Iris pigment epithelial cell (primary cell): Measurements from ENCODE around the gene ZFAND3.

Experiments used
- DNase-seq: peaks from one replicate; pipeline ENCODE4 v3.0.0-alpha.2; 2011; ENCODE audit warnings: low read depth

ZFAND3 gene, protein sequence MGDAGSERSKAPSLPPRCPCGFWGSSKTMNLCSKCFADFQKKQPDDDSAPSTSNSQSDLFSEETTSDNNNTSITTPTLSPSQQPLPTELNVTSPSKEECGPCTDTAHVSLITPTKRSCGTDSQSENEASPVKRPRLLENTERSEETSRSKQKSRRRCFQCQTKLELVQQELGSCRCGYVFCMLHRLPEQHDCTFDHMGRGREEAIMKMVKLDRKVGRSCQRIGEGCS

DNA sequence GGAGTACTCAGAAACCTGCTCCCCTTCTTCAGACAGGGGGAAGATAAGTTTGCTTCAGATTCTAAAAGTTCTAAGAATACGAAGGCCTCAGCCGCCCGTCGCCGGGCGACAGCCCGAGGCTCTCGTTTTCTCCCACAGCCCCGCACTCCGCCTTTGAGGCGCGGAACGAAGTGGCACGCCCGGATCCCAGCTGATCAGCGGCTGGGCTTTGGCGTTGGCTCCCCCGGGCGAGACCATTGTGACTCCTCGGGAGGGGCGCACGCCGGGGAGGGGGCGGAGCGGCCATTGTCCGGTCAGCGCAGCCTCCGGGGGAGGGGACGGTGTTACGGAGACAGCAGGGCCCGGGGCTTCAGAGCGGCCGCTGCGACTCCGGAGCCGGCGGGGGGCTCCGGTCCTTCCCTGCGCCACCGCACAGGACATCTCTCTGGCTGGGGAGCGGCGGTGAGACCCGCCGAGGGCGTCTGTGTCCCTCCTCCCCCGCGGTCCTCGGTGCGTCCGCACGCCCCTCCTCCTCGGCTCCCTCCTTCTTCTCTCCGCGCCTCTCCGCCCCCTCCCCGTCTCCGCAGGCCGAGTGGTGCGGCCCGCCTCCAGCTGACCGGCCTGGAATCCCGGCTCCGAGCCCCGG, at the start of gene ZFAND3:
Gene ZFAND3 (plus strand): TSS at position 551 of the 625 bp plus-strand sequence. CDS start 219 bp downstream, outside the sequence.
- peak; percentile 97 for DNase-seq

- no peak for DNase-seq
Observed at GRCh38 chr6:37774028-37774680, 45.4 kb upstream of the ZFAND3 start.

DNA sequence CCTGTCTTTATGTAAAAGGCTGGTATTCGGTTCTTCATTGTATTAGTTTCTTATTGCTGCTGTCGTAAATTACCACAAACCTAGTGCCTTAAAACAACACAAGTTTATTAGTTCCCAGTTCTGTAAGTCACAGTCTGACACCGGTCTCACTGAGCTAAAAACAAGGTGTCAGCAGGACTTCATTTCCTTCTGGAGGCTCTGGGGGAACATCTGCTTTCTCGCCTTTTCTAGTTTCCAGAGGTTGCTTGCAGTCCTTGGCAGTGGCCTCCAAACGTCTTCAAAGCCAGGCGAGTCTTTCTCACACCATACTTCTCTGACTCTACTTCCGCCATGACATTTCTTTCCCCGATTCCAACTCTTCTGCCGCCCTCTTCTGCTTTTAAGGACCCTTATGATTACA, 43.0 kb upstream of the ZFAND3 start:
- DNase-seq, result no peak

DNA sequence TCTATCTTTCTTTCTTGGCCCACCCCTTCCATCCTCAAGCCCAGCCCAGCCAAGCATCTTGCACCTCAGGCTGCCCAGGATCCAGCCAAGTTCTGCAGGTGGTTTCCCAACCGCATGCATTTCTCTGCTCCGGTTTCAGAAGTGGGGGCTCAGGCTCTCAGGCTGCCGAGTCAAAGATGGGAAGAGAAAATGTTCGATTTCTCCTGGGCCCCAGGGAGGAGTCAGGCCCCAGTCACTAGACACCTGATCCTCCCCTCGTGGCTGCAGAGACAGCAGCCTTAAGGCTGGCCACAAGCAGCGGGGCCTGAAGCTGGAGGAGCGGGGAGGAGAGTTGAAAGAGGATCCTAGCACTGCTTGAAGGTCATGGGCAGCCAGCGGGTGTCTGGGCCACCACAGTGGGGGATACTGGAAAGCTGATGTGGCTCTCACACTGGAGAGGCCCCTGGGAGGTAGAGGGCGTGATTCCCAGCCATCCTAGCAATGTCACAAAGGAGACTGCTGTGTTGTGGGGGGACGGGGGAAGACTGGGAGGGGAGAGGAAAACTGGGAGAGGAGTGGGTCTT, 42.2 kb upstream of the ZFAND3 start:
- DNase-seq, result peak; percentile 17

DNA sequence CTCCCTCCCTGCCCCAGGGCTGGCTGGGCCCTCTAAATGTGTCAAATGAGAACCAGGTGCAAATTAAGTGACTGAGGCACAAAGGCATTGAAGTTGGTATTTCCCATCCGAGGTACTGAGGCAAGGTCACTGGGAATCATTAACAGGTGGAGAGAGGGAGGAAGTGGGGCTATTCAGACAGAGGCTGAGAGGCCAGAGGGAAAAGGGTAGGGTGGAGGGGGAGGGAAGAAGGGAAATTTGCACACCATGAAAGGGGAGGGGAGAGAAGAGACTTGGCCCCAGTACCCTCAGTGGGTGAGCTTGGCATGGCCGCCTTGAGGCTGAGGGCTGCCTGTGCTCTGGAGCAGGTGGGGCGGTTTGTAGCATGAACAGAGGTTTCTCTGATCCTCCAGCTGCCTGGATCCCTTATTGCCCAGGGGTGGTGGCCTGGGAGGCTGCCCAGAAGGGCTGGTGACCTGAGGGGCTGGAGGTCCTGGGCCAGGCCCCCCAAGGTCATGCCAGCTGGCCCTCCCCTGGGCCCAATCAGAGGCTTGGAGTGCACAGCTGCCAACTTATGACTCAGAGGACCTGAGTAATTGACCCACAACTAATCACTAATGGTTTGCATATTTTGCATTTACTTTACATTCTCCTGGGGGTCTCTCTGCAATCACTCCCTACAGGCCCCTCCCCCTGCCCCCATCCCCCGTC, 40.3 kb upstream of the ZFAND3 start:
- DNase-seq, result no peak

GRCh38 chr6:37779902-37780628, 39.5 kb upstream of the ZFAND3 start:
- no peak for DNase-seq

GRCh38 chr6:37781788-37782187, 37.7 kb upstream of the ZFAND3 start:
- DNase-seq, result no peak

GRCh38 chr6:37783025-37783855, 36.3 kb upstream of the ZFAND3 start:
- peak; percentile 37 for DNase-seq

DNA sequence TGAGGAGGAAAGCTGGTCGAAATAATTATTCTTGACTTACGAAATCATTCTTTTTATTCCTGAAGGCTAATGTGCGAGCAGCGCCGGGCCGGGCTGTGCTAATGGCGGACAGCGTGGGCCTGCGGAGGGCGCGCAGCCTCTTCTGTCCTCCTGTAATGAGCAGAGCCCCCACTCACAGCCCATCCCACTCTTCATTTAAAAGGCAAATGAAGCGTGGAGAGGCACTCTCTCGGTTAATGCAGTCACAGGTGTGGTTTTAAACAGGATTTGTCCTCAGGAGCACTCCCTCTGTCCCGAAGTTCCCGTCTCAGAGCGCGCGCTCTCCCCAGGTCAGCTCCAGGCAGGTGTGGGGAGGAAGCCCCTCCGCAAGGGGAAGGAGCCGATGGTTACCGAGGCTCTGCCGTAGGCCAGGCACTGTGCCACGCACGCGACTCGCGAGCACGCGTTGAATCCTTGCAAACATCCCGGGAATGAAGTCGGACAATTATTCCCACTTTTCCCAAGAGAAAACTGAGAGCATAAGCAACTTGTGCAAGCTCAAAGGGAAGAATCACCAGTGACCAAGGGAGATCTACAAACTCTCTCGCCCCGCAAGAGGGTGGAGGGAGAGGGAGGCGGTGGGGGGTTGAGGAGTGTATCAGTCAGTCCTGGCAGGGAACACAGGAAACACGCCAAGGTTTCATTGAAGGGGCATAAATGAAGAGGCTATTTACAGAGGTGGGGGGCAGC, 35.5 kb upstream of the ZFAND3 start:
- DNase-seq, result peak; percentile 52

GRCh38 chr6:37784585-37784967, 35.0 kb upstream of the ZFAND3 start:
- no peak for DNase-seq

DNA sequence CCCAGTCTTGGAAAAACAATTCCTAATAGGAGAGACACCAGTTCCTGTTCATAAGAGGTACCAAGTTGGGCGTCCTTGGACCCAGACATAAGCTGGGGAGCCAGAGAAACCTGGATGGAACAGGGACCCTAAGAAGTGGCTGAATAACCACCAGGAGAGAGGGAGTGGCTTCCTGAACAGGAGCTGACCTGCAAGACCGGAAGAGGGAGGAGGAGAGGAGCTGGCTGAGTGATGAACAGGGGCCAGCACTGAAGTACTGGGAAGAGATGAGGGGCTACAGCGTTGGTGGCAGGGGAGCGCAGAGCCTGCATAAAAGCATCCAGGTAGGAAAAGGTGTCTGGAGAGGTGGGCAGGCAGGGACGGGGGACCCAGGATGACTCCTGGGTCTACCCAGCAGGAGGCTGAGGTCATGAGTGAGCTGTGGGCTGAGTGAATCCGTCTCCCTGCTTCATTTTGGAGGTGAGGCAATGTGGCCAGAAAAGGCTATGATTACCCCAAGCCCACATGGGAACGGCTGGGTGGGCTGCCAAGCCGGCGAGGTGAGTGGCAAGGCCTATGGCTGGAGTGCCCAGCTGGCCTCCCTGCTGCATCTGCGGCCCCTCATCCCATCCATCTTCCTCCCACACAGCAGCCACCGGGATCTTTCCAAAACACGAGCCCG, 34.4 kb upstream of the ZFAND3 start:
- DNase-seq, result no peak

GRCh38 chr6:37785663-37786270, 33.8 kb upstream of the ZFAND3 start:
- DNase-seq, result no peak

GRCh38 chr6:37787216-37787615, 32.3 kb upstream of the ZFAND3 start:
- no peak for DNase-seq

- DNase-seq, result no peak
Observed at GRCh38 chr6:37788259-37788658, 31.3 kb upstream of the ZFAND3 start.

DNA sequence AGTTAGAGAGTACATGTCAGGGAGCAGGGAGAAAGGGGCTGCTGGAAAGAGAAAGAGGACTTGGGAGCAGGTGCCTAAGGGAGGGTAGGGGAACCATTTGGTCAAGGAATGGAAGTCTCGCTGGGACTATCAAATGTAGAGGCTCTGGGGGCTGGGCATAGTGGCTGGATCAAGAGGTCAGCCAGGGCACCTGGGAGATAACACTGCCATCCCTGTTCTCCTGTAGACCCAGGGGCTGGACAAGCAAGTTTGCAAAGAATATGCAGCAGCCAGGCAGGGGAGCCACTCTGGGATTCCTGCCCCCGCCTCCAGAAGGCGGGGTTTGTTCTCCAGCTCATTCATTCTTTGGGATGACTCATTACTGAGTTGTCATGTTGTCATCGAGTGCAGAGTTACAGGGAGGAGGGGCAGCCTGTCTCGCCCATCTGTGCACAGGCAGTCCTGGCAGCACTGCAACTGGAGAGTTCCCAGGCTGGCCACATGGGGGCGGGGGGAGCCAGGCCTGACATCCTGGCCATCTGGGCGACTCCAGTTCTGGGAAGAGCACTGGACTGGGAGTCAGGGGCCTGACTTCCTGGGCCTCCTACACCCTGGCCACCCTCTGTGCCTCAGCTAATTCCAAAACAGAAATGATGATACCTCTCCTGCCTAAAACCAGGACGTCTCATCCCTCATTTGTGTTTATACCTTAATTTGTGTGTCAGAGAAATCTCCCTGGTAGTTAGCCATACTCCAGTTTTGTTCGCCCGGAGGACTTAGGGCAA, 28.2 kb upstream of the ZFAND3 start:
- DNase-seq, result peak; percentile 97

- DNase-seq, result no peak
Observed at GRCh38 chr6:37792457-37793033, 27.0 kb upstream of the ZFAND3 start.

GRCh38 chr6:37793067-37793466, 26.5 kb upstream of the ZFAND3 start:
- no peak for DNase-seq

DNA sequence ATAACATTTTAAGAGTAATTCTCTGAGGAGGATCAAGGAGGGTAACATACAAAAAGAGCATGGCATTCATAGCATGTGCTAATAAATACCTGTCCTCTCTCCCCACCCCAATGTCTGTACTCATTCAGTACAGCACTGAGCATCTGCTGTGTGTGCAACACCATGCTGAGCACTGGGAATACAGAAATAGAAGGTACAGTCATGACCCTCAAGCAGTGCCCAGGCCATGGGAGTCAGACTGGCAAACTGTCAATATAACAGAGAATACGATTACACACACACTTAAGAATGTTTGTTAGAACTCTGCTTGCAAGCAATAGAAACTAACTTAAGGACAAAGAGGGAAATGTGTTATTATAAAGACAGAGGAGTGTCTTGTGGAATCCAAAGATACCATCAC, 24.7 kb upstream of the ZFAND3 start:
- DNase-seq, result peak; percentile 41
